CD4-positive, alpha-beta T cell treated with Interleukin-15 for 4 hours (primary cell): Measurements from ENCODE around the gene TCP11.

Experiments
- DNase-seq: peaks from one replicate; pipeline ENCODE4 v3.0.0-alpha.2; 2020; ENCODE audit warnings: low spot score

TCP11 gene

GRCh38 chr6:35092362-35093117 lies 48.6 kb downstream of the TCP11 start:
- DNase-seq: no peak

GRCh38 chr6:35091346-35092083 lies 49.6 kb downstream of the TCP11 start:
- no peak for DNase-seq

GRCh38 chr6:35090734-35091133 lies 50.4 kb downstream of the TCP11 start:
- DNase-seq: no peak

GRCh38 chr6:35089935-35090505 lies 51.1 kb downstream of the TCP11 start:
- no peak for DNase-seq

- DNase-seq: no peak
These were observed 51.8 kb downstream of the TCP11 start for GRCh38 chr6:35089216-35089934.

- DNase-seq: no peak
These were observed 52.6 kb downstream of the TCP11 start for GRCh38 chr6:35088281-35089215.

GRCh38 chr6:35087361-35088280 lies 53.5 kb downstream of the TCP11 start:
- DNase-seq: no peak

DNA sequence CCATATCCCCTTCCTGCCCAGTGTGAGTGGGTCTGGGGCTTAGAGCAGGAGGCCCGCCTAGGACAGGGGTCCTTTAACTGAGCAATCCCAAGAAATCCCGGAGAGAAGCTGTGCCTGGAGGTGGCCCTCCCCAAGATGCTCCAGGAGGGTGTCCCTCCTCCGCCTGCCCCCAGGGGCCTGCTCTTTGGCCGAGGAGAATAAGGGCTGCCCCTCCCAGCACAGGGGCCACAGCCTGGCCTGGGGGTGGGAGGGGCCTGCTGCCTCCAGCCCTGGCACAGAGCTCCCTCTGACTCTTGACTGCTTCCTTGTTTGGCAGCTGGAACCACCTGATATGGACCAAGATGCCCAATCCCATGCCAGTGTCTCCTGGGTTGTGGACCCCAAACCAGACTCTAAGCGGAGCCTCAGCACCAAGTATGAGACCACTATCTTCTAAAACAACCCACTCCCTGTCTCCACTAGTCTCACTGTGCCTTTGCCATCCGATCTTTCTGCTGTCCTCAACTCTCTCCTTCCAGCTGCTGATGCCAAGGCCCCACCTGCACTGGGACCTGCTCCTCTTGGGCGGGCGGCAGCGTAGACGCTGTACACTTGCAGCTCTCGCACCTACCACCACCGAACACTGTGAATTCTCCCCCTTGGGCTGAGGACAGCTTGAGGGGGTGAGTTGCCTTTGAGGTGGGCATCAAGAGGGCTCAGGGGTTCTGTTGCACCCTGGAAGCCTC lies 54.3 kb downstream of the TCP11 start:
- DNase-seq: no peak

GRCh38 chr6:35086282-35086632 lies 54.9 kb downstream of the TCP11 start:
- DNase-seq: no peak

GRCh38 chr6:35085359-35086281 lies 55.5 kb downstream of the TCP11 start:
- DNase-seq: no peak

GRCh38 chr6:35084511-35085203 lies 56.5 kb downstream of the TCP11 start:
- DNase-seq: no peak

DNA sequence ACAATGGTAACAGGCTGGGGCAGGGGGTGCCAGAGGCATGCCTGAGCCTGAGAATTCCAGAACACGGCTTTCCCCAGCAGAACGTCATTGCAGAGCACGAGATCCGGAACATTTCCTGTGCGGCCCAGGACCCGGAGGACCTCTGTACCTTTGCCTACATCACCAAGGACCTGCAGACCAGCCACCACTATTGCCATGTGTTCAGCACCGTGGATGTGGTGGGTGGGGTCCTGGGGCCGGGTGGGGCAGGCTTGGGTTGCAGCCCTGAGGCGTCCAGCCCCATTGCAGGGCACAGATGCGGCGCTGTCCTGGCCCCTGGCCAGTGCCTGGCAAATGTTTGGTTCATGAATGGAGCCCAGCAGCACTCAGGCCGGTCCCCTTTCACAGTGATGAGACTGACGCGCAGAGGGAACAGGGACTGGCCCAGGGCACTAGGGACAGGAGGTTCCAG lies 57.1 kb downstream of the TCP11 start:
- DNase-seq: no peak

DNA sequence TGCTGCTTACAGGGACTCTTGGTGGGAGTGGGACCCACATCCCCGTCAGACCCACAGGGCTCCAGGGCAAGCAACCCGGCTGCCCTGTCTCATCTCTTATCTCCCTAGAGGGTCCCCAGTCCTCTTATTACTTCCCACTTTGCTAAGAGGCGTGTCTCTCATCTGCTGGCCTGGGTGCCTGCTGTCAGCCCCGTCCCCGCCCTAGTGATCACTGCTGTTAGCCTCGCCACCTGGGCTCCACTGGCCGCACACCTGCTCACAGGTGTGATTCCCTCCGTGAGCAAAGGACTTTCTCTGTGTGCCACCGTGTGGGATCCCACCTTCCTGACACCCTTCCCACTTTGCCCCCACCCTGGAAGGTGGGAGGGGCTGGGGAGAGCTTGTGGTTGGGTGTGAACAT lies 57.6 kb downstream of the TCP11 start:
- DNase-seq: no peak

DNA sequence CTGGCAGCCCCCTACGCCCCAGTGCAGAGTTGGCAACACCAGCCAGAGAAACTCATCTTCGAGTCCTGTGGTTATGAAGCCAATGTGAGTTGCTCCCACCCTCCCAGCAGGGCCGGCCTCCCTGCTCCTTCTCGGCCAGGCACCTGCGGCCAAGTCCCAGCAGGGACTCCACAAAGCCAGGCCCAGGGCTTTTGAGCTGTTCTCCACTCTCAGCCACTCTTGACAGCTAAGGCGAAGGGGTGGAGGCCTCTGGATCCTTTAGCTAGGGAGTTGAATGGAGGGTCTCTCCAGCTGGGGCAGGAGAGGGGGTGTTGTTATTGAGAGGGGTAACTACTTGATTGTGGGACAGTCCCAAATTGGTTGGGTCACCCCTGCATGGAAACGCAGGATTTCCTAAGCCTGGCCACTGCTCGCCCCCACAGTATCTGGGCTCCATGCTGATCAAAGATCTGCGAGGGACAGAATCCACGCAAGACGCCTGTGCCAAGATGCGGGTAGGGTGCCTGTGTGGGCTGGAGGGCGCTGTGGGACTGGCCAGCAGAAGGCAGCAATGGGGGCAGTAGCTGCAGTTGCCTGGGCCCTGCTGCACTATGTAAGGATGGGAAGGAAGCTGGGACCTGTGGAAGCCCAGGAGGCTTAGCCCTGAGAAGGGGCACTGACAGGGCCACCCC lies 58.3 kb downstream of the TCP11 start:
- no peak for DNase-seq

GRCh38 chr6:35082046-35082732 lies 59.0 kb downstream of the TCP11 start:
- DNase-seq: no peak

- DNase-seq: no peak
These were observed 59.7 kb downstream of the TCP11 start for GRCh38 chr6:35081426-35081851.
